Measurements from ENCODE around the gene CAB39L. TPM values are rescaled to one million over a fixed set of nuclear protein-coding genes. Genes with fewer than 3 reads are reported as not detected.

CAB39L gene
- total and polyA plus RNA-seq, 2 donors: 7.6 to 7.9 TPM

Other genes starting within 250 kb of the CAB39L start
- gene MLNR, start 223.7 kb downstream of the CAB39L start, total RNA-seq: 0.09 TPM
- not detected for gene MLNR, start 223.7 kb downstream of the CAB39L start, polyA plus RNA-seq
- 4.9 TPM for gene CDADC1, start 196.1 kb downstream of the CAB39L start, total RNA-seq
- 8.0 TPM for gene CDADC1, start 196.1 kb downstream of the CAB39L start, polyA plus RNA-seq
- 15.5 TPM for gene SETDB2, start 210 bp upstream of the CAB39L start, total RNA-seq
- 8.1 TPM for gene SETDB2, start 210 bp upstream of the CAB39L start, polyA plus RNA-seq
- 32.9 TPM for gene PHF11, start 51.9 kb upstream of the CAB39L start, total RNA-seq
- 170 TPM for gene PHF11, start 51.9 kb upstream of the CAB39L start, polyA plus RNA-seq
- gene RCBTB1, start 141.5 kb upstream of the CAB39L start, total RNA-seq: 15.3 TPM
- 34.7 TPM for gene RCBTB1, start 141.5 kb upstream of the CAB39L start, polyA plus RNA-seq
- gene ARL11, start 184.4 kb upstream of the CAB39L start, total RNA-seq: 1.3 TPM
- 2.7 TPM for gene ARL11, start 184.4 kb upstream of the CAB39L start, polyA plus RNA-seq
- 24.1 TPM for gene EBPL, start 247.4 kb upstream of the CAB39L start, total RNA-seq
- 69.4 TPM for gene EBPL, start 247.4 kb upstream of the CAB39L start, polyA plus RNA-seq